KOPT-K1 (cell line): ENCODE measurements around the gene STXBP6.
"Not testable (repeated sequence)": the region's sequence is repeated elsewhere in the genome, so short reads cannot be mapped to it uniquely, and the experiment has no call there.

Experiments
- H3K27ac ChIP-seq: fragments of 200-600 bp; sonication (generic); 2 replicates; pipeline ENCODE4 v1.5.1; 2016; ENCODE audit warnings: antibody characterized with exemption, mild to moderate bottlenecking, low read depth, low read length; ENCODE audit not compliant: poor library complexity, severe bottlenecking
- H3K36me3 ChIP-seq: fragments of 200-600 bp; sonication (generic); 2 replicates; pipeline ENCODE4 v1.5.1; 2017; ENCODE audit warnings: antibody characterized with exemption, mild to moderate bottlenecking, low read length, moderate library complexity; ENCODE audit not compliant: insufficient read depth
- H3K9me3 ChIP-seq: fragments of 200-600 bp; sonication (generic); 2 replicates; pipeline ENCODE4 v1.5.1; 2017; ENCODE audit warnings: antibody characterized with exemption, low read length, mild to moderate bottlenecking; ENCODE audit not compliant: insufficient read depth, poor library complexity, severe bottlenecking

The STXBP6 gene

GRCh38 chr14:24971255-24971654, 78.7 kb downstream of the STXBP6 start:
- Histone ChIP-seq H3K27ac (no peak overlapping the region), H3K36me3 (no peaks in the 10 kb centered on the region), H3K9me3 (no peaks in the 10 kb centered on the region)

DNA sequence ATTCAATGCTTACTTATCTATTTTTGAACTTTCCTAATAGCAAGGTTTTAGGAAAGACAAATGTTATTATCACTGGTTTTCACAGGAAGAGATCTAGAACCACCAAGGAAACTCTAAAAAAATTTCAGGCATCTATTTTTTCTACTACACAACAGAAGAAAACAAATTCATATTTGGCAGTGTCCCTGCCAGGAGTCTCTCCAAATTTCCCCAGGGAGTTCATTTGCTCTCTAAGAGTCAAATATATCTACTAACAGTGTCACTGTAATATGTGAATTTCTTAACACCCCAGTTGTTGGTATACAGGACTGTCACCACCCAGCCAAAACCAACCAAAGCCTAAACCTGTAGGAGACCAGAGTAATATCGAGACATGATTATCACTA, 83.4 kb downstream of the STXBP6 start:
- no peak overlapping the region for H3K27ac ChIP-seq
- H3K36me3 ChIP-seq, result no peaks in the 10 kb centered on the region
- H3K9me3 ChIP-seq, result no peaks in the 10 kb centered on the region

DNA sequence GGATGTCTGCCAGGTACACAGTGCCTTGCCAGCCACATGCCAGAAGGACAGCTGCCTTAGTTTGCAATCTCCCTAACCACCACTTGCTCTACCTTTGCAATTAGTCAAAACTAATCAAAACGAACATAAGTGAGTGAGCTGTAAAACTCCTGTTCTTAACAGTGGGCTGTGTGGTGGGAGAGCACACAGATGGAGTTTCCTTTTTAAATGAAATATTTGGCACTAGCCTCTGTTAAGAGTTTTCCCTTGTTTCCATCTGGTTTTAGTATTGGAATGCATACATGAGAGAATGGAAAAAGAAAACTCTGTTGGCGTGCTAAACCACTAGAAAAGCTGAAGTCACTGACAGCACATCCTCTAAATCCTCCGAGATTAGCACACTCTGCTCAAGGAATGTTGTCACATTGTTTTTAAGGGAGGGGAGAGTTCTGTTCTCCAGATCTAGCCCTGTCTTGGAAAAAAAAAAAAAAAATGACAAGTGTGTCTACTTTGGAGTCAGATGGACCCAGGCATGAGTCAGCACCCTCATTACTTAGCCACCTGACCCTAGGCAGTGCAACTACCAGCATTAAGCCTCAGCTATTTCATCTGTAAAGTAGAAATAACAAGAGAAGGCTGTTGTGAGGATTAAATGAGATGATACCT, 83.9 kb downstream of the STXBP6 start:
- H3K27ac ChIP-seq, result no peak overlapping the region
- no peaks in the 10 kb centered on the region for H3K36me3 ChIP-seq
- no peaks in the 10 kb centered on the region for H3K9me3 ChIP-seq

DNA sequence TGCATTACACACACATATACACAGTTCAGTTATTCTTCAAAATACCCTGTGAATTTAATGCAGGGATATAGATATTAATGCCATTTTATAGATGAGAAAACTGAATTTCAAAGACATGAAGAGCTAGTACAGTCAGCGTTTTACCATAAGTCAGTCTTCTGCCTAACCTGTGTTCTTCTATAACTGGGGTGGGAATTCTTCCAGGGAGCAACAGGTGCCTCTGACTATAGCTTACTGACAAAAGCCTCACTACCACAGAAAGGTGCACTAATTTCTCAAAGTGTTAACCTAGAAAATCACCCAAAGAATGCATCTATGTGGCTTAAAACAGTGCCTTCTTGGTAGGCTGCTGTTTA, 84.4 kb downstream of the STXBP6 start:
- H3K27ac ChIP-seq, result no peak overlapping the region
- no peaks in the 10 kb centered on the region for H3K9me3 ChIP-seq
- H3K36me3 ChIP-seq, result no peaks in the 10 kb centered on the region

DNA sequence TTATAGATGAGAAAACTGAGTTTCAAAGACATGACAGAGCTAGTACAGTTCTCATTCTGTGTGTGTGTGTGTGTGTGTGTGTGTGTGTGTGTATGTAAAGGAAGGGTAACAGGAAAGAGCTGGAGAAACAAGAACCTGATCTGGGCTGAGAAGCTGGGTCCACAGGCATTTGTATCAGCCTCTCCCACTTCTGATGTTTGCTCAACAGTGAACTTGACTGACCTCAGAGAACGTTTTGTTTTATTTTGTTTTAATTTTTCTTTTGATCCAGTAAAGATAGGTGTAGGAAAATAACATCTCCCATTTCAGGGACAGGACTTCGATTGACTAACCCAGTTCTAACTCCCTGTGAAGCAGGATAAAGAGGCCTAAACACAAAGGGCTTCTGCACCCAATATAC, 85.4 kb downstream of the STXBP6 start:
- Histone ChIP-seq H3K36me3 (no peaks in the 10 kb centered on the region), H3K9me3 (no peaks in the 10 kb centered on the region), H3K27ac (no peak overlapping the region)

DNA sequence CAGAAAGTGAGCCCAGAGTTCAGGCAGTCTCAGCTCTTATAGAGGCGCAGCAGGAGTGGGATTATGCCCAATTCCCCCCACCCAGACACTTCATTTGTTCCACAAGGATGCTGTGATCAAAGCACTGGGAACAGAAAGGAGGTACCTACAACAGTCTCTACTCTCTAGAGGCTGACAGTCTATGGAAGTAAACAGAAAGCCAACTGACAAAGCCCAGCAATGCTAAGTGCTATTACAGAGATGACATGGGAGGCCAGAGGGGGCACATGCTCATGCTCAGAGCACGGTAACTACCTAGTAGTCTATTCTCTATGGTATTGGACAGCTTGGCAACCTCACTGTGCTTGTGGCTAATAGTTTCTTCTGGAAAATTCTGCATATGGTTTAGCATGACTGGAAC, 85.9 kb downstream of the STXBP6 start:
- H3K36me3 ChIP-seq, result no peaks in the 10 kb centered on the region
- no peak overlapping the region for H3K27ac ChIP-seq
- H3K9me3 ChIP-seq, result no peaks in the 10 kb centered on the region

DNA sequence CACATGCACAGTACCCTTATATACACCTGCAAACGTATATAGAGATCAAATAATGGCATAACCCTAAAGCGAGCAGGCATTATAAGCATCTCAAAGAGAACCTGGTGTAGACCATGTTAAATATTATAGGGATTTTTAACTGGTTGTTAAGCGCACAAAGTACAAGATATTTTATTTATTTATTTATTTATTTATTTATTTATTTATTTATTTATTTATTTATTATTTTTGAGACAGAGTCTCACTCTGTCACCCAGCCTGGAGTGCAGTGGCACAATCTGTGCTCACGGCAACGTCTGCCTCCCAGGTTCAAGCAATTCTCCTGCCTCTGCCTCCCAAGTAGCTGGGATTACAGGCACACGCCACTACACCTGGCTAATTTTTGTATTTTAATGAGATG, 87.8 kb downstream of the STXBP6 start:
- not testable (repeated sequence) for H3K27ac ChIP-seq, H3K36me3 ChIP-seq, H3K9me3 ChIP-seq

DNA sequence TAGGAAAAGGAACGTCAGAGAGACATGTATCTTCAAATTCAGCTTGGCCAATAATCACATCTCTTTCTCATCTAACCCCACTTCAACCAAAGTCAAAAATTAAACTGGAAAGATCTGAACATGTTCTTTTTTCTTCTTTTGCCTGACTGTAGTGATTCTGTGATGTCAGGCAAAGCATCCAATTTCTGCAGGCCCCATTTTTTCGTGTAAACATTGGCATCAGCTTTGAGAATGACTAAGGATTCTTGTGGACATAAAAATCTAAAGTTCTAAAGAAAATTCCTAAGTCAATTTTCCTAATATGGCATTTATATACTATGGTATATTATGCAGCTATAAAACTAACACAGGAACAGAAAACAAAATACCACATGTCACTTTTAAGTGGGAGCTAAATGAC, 89.1 kb downstream of the STXBP6 start:
- no peaks in the 10 kb centered on the region for H3K36me3 ChIP-seq
- H3K9me3 ChIP-seq, result no peaks in the 10 kb centered on the region
- no peak overlapping the region for H3K27ac ChIP-seq

DNA sequence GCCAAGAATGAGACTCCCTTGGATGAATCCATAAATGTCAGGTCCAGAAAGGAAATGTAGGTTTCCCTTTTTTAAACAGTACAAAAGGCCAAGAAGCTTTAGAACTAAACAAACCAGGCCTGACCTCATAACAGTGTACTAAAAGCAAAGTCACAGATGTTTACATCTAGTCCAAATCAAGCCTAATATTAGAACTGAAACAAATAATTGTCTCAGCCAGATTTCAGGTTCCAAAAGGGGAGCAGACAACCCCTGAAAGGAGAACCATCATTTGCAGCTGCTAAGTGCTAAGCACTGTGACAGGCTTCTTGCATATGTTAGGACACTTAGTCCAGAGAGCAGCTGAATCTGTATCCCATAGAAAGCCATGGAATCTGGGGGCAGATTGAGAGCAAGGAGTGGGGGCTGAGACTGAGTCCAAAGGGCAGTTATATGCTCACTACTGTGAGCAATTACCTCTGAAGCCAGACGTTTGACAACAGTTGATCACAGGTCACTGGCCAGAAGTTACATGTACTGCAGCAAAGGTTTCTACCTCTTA, 90.1 kb downstream of the STXBP6 start:
- Histone ChIP-seq H3K27ac (no peak overlapping the region), H3K9me3 (no peaks in the 10 kb centered on the region), H3K36me3 (no peaks in the 10 kb centered on the region)

DNA sequence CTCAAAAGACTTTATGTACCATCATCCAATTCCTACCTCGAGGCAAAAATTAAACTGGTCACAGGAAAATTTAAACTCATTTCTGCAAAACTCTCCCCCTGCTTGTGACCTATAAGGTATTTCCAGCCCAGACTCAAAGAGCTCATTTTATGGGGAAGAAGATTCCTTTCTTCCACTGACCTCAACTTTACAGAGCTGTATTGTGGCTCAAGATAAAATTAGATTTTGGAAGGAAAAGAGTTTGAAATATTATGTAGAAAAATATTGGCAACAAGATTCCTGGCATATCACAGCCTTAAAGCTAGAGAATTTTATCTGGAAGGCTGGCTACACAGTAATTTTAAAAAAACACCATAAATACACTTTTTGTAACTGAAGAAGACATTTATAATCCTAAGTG, 91.7 kb downstream of the STXBP6 start:
- no peaks in the 10 kb centered on the region for H3K36me3 ChIP-seq
- H3K27ac ChIP-seq, result no peak overlapping the region
- H3K9me3 ChIP-seq, result no peaks in the 10 kb centered on the region

DNA sequence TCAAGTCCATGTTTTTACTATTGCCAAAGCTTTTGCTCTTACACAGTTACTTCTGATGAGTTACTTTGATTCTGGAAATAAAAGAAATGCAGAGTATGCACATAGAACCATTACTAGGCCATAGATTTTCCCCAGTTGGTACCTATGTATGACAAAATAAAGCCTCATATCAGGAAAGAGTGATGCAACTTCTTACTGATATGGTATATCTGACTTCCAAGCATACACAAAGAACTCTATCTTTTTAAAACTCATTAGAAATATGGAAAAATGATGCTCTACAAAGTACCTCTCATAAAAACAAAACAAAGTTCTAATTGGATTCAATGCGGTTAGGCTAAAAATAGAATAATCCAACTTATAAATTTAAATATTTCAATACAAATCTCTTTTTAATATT, 92.1 kb downstream of the STXBP6 start:
- Histone ChIP-seq H3K27ac (no peak overlapping the region), H3K36me3 (no peaks in the 10 kb centered on the region), H3K9me3 (no peaks in the 10 kb centered on the region)

GRCh38 chr14:24956104-24956503, 93.8 kb downstream of the STXBP6 start:
- no peak overlapping the region for H3K27ac ChIP-seq
- no peaks in the 10 kb centered on the region for H3K36me3 ChIP-seq
- H3K9me3 ChIP-seq, result no peaks in the 10 kb centered on the region

GRCh38 chr14:24954700-24955037, 95.3 kb downstream of the STXBP6 start:
- Histone ChIP-seq H3K36me3 (no peaks in the 10 kb centered on the region), H3K27ac (no peak overlapping the region), H3K9me3 (no peaks in the 10 kb centered on the region)

DNA sequence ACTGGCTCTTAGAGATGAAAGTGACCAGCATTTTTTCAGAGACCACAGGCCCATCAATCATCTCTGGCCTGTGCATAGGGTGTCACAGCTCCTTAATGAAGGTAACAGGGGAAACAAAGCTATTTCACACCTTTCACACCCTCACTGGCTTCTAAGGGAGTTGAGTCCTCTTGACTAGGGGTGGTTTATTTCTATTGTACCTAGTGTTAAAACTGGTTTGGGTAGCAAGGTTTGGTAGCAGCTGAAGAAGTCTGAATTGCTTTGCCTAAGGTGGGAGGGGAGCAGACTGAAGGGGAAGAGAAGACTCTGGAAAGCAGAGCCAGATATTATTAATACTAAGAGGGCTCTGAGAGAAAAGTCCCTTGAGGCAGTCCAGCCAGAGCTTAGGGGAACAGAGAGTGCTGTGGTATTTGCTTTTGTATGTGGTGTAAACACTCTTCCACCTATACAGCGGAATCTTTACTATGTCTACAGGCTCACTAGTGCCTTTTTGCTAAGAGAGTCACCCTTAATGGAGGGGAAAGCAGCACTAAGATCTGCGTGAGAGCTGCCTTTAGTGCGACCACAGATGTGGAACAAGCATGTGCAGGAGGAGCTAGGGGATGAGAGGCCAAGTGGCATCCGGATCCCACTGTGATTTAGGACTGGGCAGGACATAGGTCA, 95.8 kb downstream of the STXBP6 start:
- H3K9me3 ChIP-seq, result no peaks in the 10 kb centered on the region
- no peaks in the 10 kb centered on the region for H3K36me3 ChIP-seq
- no peak overlapping the region for H3K27ac ChIP-seq

DNA sequence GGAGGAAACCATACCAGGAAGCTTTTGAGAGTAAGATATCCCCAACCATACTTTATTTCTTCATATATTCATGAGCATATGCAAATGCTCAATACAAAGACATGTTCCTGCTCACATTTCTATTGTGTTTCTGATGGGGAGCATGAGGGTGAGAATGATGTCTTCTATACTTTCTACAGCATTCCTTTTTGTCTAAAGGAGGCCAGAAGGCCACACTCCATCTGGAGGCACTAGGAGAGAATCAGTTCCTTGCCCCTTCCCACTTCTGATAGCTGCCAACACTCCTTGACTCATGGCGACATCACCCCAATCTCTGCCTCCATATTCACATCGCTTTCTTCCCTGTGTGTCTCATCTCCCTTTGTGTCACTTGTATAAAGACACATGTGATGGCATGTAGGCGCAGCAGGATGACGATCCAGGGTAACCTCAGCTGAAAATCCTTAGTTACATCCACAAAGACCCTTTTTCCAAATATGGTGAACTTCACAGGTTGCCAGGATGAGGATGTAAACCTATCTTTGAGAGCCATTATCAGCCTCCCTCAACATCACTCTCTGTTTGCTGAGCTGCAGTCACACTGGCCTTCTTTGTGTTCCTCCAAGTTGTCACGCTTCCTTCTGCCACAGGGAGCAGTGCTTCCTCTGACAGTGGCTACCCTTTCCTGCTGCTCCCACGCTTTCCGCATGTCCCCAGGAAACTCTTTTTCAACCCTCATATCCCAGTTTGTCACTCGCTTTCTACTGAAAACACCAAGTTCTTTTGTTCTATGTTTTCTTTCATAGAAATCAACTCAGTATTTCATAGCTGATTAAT, 96.9 kb downstream of the STXBP6 start:
- no peaks in the 10 kb centered on the region for H3K9me3 ChIP-seq
- H3K36me3 ChIP-seq, result no peaks in the 10 kb centered on the region
- H3K27ac ChIP-seq, result no peak overlapping the region
